Right lobe of liver (tissue), 4 donors: Measurements from ENCODE around the gene CATSPER3.

Source experiments
- CTCF ChIP-seq, 4 donors: fragments of 200-600 bp in 3 of 4; fragments of 450-650 bp in 1 of 4; IDR thresholded peaks; one replicate each; pipeline versions ENCODE4 v1.5.1 to v1.8.0; 2016 to 2022; ENCODE audit warnings: antibody characterized with exemption in 4 of 4, mild to moderate bottlenecking in 2 of 4
- POLR2A ChIP-seq: fragments of 450-650 bp; IDR thresholded peaks from one replicate; pipeline ENCODE4 v1.6.1; 2017; ENCODE audit warnings: antibody characterized with exemption, mild to moderate bottlenecking
- donor health status: DM: no; HTN: no; CAD: no.
- donor health status: DM: no; HTN: no; CAD: no.
- donor health status: DM: no; HTN: yes; CAD: no.

- no peak for TF ChIP-seq CTCF (IDR thresholded peaks at IDR 0.05)
- TF ChIP-seq POLR2A: no peak
Observed at GRCh38 chr5:134943547-134943946, 24.2 kb upstream of the CATSPER3 start.
